Suprapubic skin (tissue), 4 donors: Measurements from ENCODE around the gene LSM3. TPM values are rescaled to one million over a fixed set of nuclear protein-coding genes. Genes with fewer than 3 reads are reported as not detected.
A peak's percentile ranks its signal among the peaks of the same experiment; 100 is the strongest.

Experiments
- DNase-seq, 2 donors: peaks; one replicate each; pipeline ENCODE4 v3.0.0-alpha.2; 2019; ENCODE audit warnings: low spot score in 2 of 2
- H3K27ac ChIP-seq: fragments of 200-600 bp; sonication (generic); one replicate; pipeline ENCODE4 v1.5.1; 2019
- H3K27me3 ChIP-seq: fragments of 200-600 bp; sonication (generic); one replicate; pipeline ENCODE4 v1.5.1; 2019
- H3K36me3 ChIP-seq: fragments of 200-600 bp; sonication (generic); one replicate; pipeline ENCODE4 v1.5.1; 2019
- H3K4me1 ChIP-seq: fragments of 200-600 bp; sonication (generic); one replicate; pipeline ENCODE4 v1.5.1; 2019
- H3K4me3 ChIP-seq: fragments of 200-600 bp; sonication (generic); one replicate; pipeline ENCODE4 v1.5.1; 2019; ENCODE audit warnings: mild to moderate bottlenecking
- H3K9me3 ChIP-seq: fragments of 200-600 bp; sonication (generic); one replicate; pipeline ENCODE4 v1.5.1; 2019
- CTCF ChIP-seq, 2 donors: fragments of 200-600 bp in 1 of 2; fragments of 450-650 bp in 1 of 2; sonication (generic) in 1 of 2; IDR thresholded peaks; one replicate each; pipeline ENCODE4 v1.5.1; 2016 to 2019; ENCODE audit warnings: antibody characterized with exemption in 2 of 2, mild to moderate bottlenecking in 1 of 2, moderate library complexity in 1 of 2
- EP300 ChIP-seq: sonication (generic); formaldehyde crosslinking; IDR thresholded peaks from one replicate; pipeline ENCODE4 v1.6.1; 2017; ENCODE audit warnings: antibody characterized with exemption
- POLR2A ChIP-seq, 2 donors: fragments of 450-650 bp; IDR thresholded peaks; one replicate each; pipeline ENCODE4 v1.6.1; 2017; ENCODE audit warnings: antibody characterized with exemption in 2 of 2, mild to moderate bottlenecking in 2 of 2, moderate library complexity in 2 of 2
- POLR2AphosphoS5 ChIP-seq, 3 donors: sonication (generic); formaldehyde crosslinking; IDR thresholded peaks; one replicate each; pipeline ENCODE4 v1.6.1; 2017; ENCODE audit warnings: antibody characterized with exemption in 3 of 3
- WGBS: methylation state at CpG from one replicate; pipeline ENCODE4 v1.1.5; 2018; 5-methylcytosine and 5-hydroxymethylcytosine counted together
- total RNA-seq, 4 donors: library from RNA; depleted of rRNA; stranded (reverse); fragments of >200 nt; gene quantifications; one replicate each; pipeline ENCODE4 v1.1.0, GENCODE V29; 2016

The LSM3 gene
- total RNA-seq, 4 donors from 2014 or later = 5.5 to 10.7 (median 8.9) TPM

GRCh38 chr3:14132120-14132519, 46.5 kb upstream of the LSM3 start:
- no peak for TF ChIP-seq POLR2A (IDR thresholded peaks at IDR 0.05)
- TF ChIP-seq POLR2AphosphoS5 (IDR thresholded peaks at IDR 0.05) = no peak
- TF ChIP-seq CTCF (IDR thresholded peaks at IDR 0.05) = no peak
- no peak for TF ChIP-seq EP300
- H3K27ac ChIP-seq = no peak overlapping the region
- no peak overlapping the region for H3K4me3 ChIP-seq
- no peak for DNase-seq
- WGBS = 57% methylated on average over 5 of the region's 8 CpGs
- peaks cover 29% of the 10 kb centered on the region for H3K4me1 ChIP-seq
- no peaks in the 10 kb centered on the region for H3K27me3 ChIP-seq
- no peaks in the 10 kb centered on the region for H3K9me3 ChIP-seq
- peaks cover 88% of the 10 kb centered on the region for H3K36me3 ChIP-seq

DNA sequence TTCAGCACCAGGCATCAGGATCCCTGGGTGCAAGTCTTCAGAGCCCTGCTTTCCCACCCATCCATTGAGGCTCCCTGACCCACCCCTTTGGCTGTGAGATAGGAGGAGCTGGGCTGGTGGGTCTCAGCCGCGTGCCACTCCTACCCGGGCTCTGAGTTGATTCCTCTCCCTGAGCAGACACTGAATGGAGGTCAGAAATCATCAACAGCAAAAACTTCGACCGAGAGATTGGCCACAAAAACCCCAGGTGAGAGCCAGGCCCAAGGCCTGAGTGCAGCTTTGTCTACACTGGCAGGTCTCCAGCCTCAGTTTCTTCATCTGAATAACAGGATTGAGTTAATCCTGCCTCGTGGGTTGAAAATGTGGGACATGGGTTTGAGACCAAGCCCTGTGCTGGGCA, 45.9 kb upstream of the LSM3 start:
- H3K36me3 ChIP-seq = peaks cover 94% of the 10 kb centered on the region
- TF ChIP-seq CTCF (IDR thresholded peaks at IDR 0.05) = no peak
- TF ChIP-seq POLR2AphosphoS5 (IDR thresholded peaks at IDR 0.05) = no peak
- TF ChIP-seq EP300 = no peak
- no peak for TF ChIP-seq POLR2A (IDR thresholded peaks at IDR 0.05)
- H3K9me3 ChIP-seq = no peaks in the 10 kb centered on the region
- peaks cover 28% of the 10 kb centered on the region for H3K4me1 ChIP-seq
- no peak for DNase-seq
- H3K27me3 ChIP-seq = no peaks in the 10 kb centered on the region
- peak overlapping the region; percentile 36 for H3K27ac ChIP-seq
- no peak overlapping the region for H3K4me3 ChIP-seq
- 91% methylated on average over 6 of the region's 6 CpGs for WGBS

- whole genome bisulfite sequencing = 73% methylated on average over 10 of the region's 10 CpGs
- no peak overlapping the region for H3K4me3 ChIP-seq
- no peaks in the 10 kb centered on the region for H3K27me3 ChIP-seq
- H3K36me3 ChIP-seq = peaks cover 97% of the 10 kb centered on the region
- no peak for TF ChIP-seq POLR2A (IDR thresholded peaks at IDR 0.05)
- no peak for TF ChIP-seq CTCF (IDR thresholded peaks at IDR 0.05)
- no peak for TF ChIP-seq EP300
- TF ChIP-seq POLR2AphosphoS5 (IDR thresholded peaks at IDR 0.05) = no peak
- H3K9me3 ChIP-seq = no peaks in the 10 kb centered on the region
- peak overlapping the region; percentile 42 for H3K27ac ChIP-seq
- peaks cover 26% of the 10 kb centered on the region for H3K4me1 ChIP-seq
- DNase-seq = no peak
Measured at GRCh38 chr3:14133188-14133800, 45.3 kb upstream of the LSM3 start.

DNA sequence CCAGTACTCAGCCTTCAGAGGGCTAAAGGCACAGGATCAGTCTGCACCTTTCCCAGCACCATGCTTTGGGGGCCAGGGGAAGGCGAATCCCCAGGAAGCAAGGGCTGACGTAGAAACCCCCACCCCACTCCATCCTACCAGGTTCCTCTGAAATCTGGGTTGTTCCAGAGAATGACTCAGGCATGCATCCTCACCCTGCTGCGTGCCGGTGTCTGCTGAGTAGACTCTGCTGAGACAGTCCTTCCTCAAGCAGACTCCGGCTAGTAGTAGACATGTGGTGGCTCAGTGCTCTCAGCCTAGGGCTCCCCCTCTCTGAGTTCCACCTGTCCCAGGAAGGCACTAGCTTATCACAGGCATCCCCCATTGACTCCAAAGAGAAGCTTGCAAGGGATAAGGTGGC, 44.7 kb upstream of the LSM3 start:
- H3K4me1 ChIP-seq = peaks cover 26% of the 10 kb centered on the region
- WGBS = 80% methylated on average over 5 of the region's 5 CpGs
- TF ChIP-seq EP300 (no peak), CTCF (IDR thresholded peaks at IDR 0.05) (no peak), POLR2A (IDR thresholded peaks at IDR 0.05) (no peak), POLR2AphosphoS5 (IDR thresholded peaks at IDR 0.05) (no peak)
- DNase-seq = no peak
- no peak overlapping the region for H3K27ac ChIP-seq
- no peaks in the 10 kb centered on the region for H3K27me3 ChIP-seq
- peaks cover 97% of the 10 kb centered on the region for H3K36me3 ChIP-seq
- H3K9me3 ChIP-seq = no peaks in the 10 kb centered on the region
- H3K4me3 ChIP-seq = no peak overlapping the region

DNA sequence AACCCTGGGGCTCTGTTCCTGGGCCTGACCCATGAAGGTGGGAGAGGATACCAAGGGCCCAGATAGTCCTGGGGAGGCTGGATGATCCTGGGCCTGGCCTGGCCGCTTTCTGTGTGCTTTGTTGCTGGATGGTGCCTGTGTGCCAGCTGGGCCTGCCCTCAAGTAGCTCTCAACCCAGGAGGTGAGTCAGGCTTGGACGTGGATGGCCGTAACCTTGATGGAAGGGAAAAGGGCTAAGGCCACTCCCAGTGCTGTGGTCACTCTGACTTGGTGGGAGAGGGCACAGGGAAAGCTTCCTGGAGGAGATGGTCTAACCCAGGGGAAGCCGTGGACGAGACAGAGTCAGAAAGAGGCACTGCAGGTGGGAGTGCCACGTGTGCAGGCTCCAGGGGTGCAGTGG, 44.3 kb upstream of the LSM3 start:
- Histone ChIP-seq H3K4me3 (no peak overlapping the region), H3K27ac (no peak overlapping the region), H3K4me1 (peaks cover 26% of the 10 kb centered on the region), H3K36me3 (peaks cover 97% of the 10 kb centered on the region), H3K9me3 (no peaks in the 10 kb centered on the region), H3K27me3 (no peaks in the 10 kb centered on the region)
- 88% methylated on average over 6 of the region's 6 CpGs for WGBS
- DNase-seq = no peak
- TF ChIP-seq POLR2A (IDR thresholded peaks at IDR 0.05) = no peak
- no peak for TF ChIP-seq EP300
- TF ChIP-seq POLR2AphosphoS5 (IDR thresholded peaks at IDR 0.05) = no peak
- TF ChIP-seq CTCF (IDR thresholded peaks at IDR 0.05) = no peak
